ENCODE measurements around the gene AKAP6.
A peak's percentile ranks its signal among the peaks of the same experiment; 100 is the strongest.

Gene AKAP6, protein sequence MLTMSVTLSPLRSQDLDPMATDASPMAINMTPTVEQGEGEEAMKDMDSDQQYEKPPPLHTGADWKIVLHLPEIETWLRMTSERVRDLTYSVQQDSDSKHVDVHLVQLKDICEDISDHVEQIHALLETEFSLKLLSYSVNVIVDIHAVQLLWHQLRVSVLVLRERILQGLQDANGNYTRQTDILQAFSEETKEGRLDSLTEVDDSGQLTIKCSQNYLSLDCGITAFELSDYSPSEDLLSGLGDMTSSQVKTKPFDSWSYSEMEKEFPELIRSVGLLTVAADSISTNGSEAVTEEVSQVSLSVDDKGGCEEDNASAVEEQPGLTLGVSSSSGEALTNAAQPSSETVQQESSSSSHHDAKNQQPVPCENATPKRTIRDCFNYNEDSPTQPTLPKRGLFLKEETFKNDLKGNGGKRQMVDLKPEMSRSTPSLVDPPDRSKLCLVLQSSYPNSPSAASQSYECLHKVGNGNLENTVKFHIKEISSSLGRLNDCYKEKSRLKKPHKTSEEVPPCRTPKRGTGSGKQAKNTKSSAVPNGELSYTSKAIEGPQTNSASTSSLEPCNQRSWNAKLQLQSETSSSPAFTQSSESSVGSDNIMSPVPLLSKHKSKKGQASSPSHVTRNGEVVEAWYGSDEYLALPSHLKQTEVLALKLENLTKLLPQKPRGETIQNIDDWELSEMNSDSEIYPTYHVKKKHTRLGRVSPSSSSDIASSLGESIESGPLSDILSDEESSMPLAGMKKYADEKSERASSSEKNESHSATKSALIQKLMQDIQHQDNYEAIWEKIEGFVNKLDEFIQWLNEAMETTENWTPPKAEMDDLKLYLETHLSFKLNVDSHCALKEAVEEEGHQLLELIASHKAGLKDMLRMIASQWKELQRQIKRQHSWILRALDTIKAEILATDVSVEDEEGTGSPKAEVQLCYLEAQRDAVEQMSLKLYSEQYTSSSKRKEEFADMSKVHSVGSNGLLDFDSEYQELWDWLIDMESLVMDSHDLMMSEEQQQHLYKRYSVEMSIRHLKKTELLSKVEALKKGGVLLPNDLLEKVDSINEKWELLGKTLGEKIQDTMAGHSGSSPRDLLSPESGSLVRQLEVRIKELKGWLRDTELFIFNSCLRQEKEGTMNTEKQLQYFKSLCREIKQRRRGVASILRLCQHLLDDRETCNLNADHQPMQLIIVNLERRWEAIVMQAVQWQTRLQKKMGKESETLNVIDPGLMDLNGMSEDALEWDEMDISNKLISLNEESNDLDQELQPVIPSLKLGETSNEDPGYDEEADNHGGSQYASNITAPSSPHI (N-terminal part only)

DNA sequence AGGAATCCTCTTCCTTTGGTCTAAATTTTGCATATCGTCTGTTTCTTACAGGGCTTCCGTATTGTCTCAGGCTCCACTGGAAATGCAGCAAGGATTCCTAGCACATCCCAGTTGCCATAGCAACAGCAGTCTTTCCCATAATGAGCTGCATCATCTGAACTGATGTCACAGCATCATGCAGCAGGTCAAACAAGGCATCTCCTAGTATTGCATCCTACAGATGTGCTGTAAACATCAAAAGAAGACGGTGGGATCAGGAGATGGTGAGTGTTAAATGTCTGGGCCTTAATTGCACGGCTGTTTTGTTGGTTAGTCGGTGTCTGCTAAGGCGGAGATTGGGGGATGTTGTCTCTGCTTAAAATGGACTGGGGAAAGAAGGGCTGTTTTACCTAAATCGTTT is at the start of gene AKAP6:
Gene AKAP6, plus strand, starts transcription at position 153 of the 400 bp plus-strand sequence. CDS start 104,196 bp downstream, outside the sequence.
- no peak for DNase-seq

DNA sequence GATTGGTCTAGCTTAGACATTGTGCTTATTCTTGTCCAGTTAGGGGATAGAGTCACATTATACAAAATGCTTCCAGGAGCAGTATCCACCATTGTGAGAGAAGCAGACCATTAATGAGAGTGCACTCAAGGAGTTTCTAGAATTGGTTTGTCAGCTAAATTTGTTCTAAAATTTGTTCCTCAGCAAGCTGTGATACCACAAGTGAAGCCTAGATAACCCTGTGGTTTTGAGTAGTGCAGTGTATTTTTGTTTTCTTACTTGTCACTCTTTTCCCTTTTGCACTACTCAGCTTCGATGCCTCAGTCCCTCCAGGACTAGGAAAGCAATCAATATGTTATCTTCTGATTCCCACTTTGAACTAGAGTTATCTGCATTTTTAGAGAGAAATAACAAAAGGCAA is 42.5 kb upstream of the AKAP6 start:
- no peak for DNase-seq

DNA sequence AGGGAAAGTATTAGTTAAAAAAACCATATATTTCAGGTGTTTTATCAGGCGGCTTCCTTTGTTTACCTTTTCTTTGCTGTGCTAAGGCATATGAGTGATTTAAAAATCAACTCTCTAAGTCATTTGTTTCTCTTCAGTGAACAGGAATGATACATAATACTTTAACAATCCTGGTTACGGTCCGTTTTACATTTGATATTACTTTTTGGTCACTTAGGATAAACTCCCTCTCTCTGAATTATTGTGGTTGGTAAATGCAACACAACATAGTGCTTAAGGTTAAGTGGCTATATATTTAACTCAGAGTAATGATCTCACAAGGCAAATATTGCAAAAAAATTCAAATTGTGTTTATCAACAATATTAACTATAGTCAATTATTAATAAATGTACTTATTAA is 32.7 kb upstream of the AKAP6 start:
- DNase-seq, result no peak

- DNase-seq, result no peak
Observed at GRCh38 chr14:32298346-32298745, 30.8 kb upstream of the AKAP6 start.

DNA sequence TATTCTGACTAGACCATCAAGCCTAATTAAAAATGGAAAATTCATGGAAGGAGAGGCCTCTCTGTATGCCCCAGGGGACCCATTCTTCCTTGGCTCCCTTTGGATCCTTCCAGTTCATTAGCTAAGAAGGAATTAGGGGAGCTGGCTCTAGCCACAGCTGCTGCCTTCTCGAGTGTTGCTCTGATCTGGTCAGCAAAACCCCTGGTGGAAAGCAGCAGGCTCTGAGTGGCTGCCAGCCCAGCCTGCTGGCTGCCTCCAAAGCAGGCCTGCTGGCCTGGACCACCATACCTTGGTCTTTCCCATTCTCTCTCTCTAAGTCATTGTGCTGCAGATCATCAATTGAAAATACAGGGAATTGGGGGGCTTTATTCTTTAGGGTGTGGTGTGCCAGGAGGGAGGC is 29.0 kb upstream of the AKAP6 start:
- DNase-seq, result no peak

DNA sequence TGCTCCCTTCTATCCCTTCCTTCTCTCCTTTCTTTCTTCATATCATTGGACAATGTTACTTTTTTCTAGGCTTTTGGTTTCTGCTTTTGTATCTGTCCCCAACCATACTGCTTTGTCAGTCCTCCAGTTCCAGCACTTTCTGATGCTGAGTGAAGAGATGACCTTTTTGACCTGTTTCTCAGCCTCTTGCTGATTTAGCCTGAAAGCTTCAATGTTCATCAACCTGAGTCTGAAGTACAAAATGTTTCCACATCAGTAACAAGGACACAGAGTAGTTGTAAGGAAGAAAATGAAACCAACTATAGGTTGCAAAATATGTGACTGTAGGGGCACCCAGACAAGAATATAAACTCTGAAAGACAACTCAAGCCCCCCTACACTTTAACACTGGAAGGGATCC is 25.2 kb upstream of the AKAP6 start:
- no peak for DNase-seq

DNA sequence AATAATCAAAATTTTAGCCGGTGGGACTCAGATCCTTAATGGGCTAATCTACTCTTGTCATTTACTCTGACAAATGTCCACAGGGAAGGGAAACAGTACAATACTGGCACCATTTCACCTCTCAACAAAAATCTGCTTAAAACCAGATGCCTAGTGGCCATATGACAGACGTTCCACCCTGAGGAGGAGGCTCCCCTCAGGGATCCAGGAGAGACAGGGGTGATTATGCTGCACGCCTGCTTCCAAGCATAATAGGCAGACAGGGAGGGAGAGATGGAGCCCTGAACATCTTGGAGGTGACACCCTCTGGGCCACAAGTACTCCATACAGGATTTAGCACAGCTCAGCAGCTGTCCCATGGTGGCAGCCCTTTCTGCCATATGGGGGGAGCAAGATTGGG is 24.8 kb upstream of the AKAP6 start:
- no peak for DNase-seq

DNA sequence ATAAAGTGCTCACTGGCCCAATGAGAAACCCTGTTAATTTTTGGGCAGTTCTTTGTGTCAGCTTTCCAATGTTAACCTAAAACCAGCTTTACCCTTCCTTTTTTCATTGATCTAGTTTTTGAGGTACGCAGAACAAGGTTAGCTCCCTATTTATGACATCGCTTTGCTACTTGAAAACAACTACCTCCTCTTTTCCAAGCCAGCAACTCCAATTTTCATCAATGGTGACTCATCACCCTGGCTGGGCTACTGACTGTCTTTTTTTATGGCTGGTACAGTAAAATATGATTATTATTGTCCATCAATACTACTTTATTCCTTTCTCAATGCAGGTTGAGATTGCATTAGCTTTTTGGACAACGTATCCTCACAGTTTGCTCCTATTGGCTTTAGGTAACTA is 22.5 kb upstream of the AKAP6 start:
- no peak for DNase-seq

DNA sequence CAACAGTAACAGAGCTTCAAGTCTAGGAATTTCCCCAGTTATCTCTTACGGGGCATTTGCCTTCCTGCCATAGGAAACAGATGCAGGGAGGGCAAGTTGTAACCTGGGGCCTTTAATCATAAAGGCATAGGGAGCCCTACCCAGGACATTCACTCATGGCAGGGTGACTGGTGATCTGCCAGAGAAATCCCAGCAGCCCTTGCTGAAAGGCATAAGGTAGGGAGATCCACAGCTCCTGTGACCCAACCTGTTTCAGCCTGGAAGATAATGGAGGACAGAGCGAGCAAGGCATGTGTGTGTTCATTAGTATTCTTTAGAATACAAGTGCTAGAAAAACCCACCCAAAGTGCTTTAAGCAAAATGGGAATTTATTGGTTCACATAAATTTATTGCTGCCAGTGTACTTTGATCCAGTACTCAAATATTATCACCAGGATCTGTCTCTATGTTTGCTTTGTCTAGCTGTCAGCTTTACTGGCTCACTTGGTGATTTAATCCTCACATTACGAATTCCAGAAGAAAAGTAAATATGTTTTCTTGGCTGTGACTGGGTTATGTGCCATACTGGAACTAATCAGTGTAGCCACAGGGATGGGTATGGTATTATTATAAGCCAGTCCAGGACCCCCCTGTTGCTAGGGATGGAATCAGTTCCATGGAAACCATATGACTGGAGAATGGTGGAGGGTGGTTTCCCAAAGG is 21.1 kb upstream of the AKAP6 start:
- no peak for DNase-seq

GRCh38 chr14:32310876-32311275 is 18.2 kb upstream of the AKAP6 start:
- DNase-seq, result no peak

DNA sequence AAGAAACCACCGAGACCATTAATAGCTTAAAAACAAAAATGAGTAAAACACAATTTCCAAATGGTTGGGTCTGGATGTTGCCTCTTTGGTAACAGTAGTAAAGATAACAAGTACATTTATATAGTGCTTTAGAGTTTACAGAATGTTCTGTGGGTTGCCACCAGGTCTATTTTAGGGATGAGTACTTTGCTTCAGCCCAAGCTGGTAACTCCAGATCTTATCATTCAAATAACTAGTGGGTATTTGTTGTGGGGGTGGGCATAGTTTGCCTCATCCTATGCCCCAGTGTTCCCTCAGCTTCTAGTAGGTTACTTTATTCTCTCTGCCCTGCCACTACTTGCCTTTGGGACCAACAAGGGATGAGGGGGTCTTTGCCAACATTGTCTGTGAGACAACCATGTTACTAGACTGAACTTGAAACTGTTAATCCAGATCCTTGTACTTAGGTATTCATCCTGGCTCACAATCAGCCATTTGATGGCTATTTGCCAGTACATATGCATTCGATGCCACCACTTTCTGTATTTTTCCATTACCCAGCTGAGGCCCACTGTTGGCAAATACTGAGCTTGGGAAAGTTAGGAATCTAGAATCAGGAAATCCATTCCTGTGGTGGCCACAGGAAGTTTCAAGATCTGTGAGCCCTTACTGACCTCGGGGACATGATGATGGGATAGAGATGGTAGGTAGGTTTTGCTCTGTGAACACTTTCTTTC is 17.6 kb upstream of the AKAP6 start:
- no peak for DNase-seq

DNA sequence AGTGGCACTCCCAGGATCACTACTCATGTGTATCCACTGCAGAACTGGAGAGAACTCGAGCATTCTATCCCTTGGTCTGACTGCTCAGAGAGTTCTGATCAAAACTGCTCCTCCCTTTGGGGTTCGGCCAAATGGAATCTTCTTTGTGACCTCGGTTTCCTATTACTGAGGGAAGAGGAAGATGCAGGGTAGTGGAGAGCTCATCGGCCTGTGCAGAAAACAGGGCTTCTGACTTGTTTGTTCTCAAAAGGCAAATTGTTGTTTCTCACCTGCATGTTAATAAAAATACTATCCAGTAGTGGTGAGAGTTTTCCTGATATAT is 17.1 kb upstream of the AKAP6 start:
- DNase-seq, result no peak

DNA sequence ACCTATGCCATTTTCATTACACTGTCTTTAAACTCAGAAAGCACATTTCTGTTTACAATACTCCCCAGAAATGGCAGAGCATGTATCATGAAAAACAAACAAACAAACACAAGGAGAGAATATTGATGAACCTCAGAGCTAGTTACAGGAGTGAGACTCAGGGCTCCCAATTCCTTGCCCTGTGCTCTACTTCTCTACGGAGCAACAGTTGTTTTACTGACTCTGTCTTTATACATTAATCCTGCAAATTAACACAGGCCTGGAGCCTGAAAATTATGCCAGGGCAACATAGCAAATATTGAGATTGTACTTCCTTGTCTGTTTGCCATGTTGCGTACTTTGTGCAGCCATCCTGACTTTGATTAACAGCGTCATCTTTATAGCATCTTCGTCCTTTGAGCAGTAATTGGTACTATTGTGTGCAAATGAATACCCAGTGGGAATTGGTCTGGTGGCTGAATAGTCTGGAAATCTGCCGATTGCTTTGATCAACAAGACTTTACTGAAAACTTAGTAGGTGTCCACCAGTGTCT is 15.2 kb upstream of the AKAP6 start:
- DNase-seq, result peak; percentile 20

DNA sequence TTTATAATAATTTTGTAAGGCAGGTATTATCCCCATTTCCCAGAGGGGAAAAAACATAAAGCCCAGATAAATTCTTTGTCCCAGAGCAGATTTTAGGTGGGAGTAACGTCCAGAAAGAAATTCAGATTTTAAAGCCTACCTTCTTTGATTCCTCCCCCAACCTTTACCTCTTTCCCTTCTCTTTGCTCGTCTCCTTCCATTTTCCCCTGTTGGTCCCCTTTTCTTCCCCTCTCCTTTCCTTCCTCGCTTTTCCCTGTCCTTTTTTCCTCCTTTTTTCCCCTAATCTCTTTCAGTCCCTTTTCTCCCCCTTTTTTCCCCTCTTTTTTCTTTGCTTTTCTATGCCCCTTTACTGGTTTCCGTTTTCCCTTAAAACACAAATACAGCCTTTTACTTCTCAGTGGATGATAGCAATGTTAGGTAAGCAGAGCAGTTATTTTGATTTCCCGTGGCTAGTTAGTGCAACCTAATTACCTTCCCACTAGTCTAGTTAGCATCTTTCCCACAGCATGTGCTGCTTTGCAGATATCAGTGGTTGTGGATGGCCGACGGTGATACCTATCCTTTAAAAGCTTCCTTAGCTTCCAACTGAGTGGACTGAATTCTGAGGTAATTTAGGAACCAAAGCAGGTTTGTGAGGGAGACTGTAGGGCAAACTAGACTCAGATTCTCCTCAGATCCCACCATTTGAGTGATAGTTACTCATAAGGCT is 10.9 kb upstream of the AKAP6 start:
- no peak for DNase-seq

- DNase-seq, result no peak
Observed at GRCh38 chr14:32319368-32320049, 9.6 kb upstream of the AKAP6 start.

GRCh38 chr14:32324601-32325000 is 4.5 kb upstream of the AKAP6 start:
- no peak for DNase-seq

DNA sequence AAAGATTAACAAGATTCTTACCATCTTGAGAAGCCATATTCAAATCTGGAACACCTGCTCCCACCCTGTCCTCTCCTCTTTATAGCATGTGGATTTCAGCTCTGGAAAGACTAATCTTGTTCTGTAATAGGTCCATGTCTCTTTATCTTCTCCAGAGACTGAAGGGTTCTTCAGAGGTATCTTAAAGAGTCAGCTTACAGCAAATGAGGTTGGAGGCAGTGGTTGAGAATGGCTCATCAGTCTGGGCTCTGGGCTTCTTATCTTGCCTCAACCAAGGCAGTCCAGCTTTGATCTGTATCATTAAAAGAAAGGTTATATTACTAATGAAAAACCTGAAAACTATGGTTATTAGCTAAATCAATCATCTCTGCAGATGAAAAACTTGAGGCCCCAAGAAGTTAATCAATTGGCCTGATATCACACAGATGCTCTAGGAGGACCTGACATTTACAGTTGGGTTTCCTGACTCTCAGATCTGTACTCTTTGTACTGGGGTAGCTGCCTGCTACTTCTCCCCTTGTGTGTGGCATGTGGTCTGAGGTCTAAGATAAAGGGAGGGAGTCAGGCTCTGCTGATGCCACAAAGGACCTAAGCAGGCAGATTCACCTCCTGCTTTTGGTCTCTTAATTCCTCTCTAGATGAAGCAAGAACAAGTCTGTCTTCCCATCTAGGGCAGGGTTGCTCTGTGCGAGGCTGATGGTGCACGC is 1.7 kb upstream of the AKAP6 start:
- DNase-seq, result no peak

DNA sequence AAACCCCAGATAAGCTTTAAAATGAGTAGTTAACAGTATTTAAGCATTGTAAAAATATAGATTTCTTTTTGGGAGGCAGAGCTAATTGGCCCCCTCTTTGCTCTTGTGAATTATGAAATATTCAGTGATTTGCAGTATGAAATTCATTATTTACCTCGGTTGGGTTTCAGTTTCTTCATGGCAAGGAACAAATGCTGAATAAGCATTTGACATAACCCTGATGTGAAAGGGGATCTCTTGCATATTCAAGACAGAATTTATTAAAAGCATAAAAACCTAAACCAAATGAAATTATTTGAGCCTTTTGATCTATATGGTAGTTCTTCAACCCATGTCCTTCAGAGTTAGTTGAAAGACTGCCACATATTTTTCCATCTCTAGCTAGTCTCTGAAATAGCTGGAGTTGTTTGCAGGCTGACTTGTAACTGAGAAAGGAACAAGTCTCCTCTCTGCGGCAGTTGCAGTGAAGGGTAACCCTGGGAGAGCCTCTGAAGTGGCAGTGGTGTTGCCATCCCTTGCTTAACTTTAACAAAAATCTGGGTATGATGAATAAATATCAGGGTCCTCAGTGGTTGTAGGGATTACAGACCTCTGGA is 690 bp downstream of the AKAP6 start:
- no peak for DNase-seq

DNA sequence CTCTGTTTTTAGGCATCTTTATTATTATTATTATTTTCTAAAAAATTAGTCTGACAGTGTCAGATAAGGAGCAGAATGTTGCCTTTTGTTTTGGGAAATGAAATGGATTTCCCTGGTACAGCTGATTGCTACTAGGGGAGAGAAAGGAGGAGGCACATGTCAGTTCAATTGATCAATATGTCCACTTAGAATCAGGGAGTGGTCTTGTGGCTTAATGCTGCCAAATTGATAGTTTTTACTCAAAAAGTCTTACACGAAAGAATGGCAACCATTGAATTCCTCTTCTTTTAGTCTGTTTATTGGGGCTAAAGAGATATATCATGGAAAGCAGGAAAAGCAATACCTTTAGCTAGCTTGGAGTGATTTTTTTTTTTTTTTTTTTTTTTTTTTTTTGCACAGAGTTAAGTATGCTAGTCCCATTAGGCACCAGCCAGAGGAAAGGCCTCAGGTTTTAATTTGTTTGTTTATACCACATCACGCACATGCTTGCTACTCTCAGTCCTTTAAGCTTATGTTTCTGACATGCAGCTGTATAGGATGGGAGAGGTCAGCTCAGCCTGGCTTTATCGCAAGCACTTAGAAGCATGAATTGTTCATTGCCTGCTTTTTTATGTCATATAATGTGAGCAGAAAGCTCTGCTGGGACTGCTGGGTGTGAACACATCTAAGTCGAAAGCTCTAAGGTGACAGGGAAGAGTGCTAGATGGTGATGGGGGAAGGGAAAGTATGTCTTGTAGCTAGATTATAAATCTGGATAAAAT is 1.4 kb downstream of the AKAP6 start:
- peak; percentile 24 for DNase-seq
